Endometrial microvascular endothelial cells (primary cell): ENCODE data around the gene TIMP3. TPM values are rescaled to one million over a fixed set of nuclear protein-coding genes. Genes with fewer than 3 reads are reported as not detected.

Experiments
- in situ Hi-C: cut with HindIII; loops from 2 replicates; pipeline ENCODE4 v1.10.0; 2017; ENCODE audit warnings: low sequenced_read_pairs, low pct_unique_long_range_greater_than_20kb; ENCODE audit errors: inconsistent ontology term
- total RNA-seq: library from RNA; depleted of rRNA; stranded (reverse); fragments of >200 nt; gene quantifications from one replicate; pipeline ENCODE4 v1.2.3, GENCODE V29; 2015; ENCODE audit errors: inconsistent ontology term

The TIMP3 gene
- total RNA-seq, 1 donor from 2014 or later = 113 TPM

DNA sequence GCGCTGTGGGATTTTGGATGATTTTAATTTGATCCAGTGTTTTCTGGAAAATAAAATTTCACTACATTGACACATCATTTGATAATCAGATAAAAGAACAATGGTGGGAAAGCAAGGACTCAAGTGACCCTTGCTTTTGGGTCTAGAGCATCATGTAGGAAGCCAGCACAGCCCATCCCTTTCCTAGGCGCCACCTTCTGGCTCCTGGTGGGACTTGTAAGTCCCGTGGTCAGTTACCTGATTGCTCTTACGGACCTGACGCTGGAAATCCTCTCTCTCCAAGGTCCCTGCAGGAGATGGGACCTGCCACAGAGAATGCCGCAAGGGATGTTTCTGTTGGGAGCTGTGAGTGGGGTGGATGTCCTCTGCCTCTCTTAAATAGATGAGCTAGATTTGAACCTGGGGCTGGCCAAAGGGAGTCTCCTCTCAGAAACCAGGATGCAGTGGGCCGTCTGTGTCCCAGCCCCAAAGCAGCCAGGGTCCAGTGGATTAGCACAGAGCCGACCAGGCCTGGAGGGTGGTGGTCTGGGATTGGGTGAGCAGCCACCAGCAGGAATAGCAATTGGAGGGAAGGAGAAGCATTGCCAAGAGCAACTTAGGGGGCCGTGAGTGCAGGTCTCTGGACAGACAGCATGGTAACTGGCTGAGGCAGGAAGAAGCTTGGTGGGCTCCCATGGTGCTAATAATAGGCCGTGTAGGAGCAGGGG, 21.7 kb downstream of the TIMP3 start:
- in situ Hi-C loops = no loop called here

DNA sequence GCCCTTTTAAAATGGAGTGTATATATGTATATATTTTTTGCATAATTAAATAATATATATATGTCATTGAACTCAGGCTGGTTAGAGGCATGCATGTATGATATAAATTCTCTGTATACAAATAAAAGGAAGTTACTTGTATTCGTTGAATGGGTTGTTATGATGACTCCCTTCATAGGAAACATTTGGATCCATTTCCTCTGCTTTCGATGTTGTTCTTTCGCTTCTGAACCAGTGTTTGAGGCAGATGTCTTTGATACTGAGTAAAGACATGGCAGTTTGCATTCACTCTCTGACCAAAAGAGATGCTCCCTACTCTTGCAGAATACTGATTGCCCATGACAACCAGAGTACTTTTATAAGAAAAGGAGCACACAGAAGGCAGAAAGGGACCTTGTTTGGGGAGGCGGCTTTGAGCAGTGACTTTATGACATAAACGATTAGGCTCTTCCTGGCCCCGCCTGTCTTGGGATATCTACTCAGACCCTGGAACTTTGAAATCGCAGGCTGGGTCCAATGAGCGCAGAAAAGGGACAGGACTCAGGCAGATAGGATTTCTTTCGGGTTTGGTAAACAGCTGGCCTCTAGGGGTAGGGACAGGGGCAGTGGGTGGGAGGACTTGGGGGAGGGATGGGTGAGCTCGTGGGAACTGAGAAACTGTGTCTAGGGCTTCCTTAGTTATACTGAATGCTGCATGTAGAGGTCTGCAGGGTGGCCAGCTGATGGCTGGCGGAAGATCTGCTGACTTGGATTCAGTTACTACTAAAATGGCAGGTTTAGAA, 23.2 kb downstream of the TIMP3 start:
- in situ Hi-C loops = no loop called here

DNA sequence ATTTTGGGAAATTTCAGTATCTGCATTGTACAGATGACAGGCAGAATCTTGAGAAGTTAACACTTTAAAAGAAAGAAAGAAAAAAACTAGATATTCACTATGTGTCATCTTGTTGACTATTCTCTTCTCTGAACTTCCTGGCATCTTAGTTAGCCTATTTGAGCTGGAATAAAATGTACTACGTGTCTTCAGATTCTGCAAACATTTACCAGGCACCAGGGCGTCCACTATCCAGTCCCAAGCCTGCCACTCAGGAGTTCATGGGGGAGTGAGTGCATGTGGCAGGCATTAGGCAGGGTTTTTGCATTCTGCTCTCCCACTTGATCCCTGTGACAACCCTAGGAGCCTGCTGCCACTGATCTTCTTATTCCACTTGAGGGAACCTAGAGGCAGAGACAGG, 25.0 kb downstream of the TIMP3 start:
- in situ Hi-C loops = no loop called here

DNA sequence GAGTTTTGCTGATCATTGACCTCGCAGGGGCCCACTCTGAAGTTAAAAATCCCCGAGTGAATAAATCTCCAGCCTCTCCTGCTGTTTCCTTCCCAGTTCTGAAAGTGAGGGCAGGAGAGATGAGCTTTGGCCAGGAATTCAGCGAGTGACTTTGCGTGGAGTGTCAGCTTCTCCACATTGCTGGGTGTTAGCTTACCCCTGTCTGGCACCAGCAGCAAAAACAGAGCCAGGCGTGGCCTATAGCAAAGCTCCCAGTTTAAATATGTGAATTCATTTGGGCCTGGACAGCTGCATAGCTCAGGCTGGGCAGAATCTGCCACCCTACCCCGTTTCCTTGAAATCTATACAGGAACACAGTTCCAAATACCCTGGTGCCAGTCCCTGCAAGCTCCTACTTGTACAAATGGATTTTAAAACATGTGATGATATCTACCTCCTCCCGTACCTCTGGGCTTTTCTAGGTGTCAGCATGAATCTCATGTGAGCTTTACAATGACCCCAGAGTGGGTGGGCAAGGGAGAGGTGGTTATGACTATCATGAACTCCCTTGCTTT, 25.6 kb downstream of the TIMP3 start:
- in situ Hi-C loops = no loop called here

DNA sequence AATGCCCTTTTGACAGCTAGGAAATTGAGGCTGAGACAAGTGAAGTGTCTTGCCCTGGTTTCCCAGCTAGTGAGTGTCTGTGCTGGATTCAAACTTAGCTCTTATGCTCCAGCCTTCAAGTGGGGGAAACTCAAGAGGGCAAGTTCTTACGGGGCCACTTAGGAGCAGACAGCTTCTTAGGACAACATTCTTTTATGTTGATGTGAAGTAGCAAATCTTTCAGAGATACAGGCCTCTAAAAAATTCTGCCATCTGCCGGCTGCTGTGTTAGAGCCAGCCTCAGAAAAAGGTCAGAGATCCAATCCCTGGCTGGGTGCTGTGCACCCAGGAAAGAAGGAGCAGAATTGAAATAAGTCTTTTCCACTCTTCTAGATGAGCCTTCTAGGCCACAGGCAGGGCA, 26.6 kb downstream of the TIMP3 start:
- in situ Hi-C loops = no loop called here

DNA sequence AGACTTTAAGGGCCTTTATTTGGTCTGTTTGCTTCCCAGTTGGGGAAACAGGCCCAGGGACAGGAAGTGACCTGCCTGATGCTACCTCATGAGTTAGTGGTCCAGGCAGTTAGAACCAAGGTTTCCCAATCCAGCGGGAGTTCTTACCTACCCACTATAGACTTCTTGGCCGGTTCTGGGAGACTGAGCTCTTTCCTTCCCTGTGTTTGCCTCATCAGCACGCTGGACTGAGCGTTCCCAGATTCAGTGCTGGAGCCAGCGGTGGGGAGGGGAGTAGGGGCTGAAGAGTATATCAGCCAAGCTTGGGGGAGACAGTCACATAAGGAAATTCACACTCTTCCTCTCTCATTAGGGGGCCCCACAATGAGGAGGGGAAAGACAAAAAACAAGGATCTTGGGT, 27.1 kb downstream of the TIMP3 start:
- in situ Hi-C loops = no loop called here

DNA sequence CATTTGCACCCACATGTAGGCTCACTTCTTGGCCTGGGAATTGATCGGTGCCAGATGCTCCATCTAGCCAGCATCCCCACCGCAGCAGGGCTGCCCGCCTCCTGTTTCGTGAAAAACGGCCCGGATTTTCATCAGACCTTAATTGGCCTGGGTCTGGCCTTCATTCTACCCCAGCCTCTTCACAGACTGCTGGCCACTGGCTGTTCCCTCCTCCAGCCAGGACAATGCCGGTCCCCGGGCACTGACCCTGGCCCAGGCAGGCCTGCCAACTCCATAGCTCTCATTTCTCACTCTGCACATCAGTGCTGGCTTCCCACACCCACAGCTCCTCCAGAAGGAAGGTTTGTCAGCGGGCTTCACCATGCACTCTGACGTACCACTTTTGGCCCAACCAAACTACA, 27.9 kb downstream of the TIMP3 start:
- in situ Hi-C loops = no loop called here

DNA sequence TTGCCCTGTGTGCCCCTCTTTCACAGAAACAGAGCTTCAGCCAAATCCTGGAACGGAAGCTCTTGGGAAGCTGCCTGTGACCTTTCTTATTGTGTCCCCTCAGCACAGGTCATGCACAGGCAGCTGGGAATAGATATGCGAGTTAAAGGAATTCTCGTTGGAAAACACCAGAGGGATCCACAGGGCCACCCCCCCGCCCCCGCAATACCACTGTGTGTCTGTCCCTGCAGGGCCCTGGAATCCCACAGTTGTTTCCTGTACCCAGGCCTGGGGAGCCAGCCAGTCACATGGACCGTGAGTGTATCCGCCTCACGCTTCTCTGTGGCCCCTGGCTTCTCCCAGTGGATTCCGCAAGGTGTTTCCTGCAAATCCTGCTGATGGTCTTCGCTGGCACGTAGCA, 29.0 kb downstream of the TIMP3 start:
- in situ Hi-C loops = no loop called here

DNA sequence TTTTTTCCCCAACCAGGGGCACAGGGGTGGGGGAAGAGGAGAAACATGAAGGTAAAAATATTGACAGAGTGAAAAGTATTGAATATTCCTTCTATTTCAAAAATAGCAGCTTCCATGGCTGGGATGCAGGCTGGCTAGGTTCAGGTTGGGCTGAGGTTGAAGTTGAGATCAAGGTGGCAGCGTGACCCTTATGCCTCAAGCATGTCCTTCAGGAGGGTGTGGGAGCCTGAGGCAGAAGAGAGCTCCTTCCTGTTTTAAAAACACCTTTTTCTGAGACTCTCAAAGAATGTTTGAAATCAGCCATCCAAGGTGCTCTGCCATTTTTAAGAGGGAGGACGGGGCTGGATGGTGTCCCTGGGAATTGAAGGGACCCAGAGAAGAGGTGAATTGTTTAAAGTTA, 29.5 kb downstream of the TIMP3 start:
- in situ Hi-C loops = no loop called here

DNA sequence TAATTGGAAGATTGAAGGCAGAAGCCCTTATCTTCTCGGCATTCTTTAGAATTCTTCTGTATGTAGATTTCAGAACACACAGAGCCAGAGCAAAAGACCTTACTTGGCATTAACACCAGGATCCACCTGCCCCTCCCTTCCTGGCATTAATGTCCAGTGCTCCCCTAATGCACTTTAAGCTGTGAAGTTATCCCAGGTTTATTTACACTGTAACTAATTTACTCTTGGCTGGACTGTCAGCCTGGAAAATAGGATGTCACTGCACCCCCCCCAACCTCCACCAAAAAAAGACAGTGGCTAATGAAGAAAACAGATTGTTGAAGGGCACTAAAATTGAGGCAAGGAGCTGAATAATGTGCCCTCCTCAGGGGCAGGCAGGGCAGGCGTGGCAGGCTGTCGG, 30.1 kb downstream of the TIMP3 start:
- in situ Hi-C loops = no loop called here

DNA sequence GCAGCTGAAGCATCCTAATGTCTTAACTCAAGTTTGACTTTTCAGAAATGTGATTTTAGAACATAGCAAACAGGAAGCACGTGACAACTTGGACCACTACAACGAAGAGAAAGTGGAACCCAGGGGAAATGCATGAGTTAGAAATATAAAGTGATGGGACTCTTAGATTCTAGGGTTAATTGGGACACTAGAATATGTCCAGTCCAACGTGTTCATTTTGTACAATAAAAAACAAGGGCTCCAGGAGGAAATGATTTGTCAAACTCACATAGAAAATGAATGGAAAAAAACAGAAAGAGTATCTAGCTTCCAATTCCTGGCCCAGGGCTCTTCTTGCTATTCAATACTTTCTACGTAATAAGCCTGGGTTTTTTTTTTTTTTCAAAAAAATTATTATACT, 30.7 kb downstream of the TIMP3 start:
- in situ Hi-C loops = no loop called here

DNA sequence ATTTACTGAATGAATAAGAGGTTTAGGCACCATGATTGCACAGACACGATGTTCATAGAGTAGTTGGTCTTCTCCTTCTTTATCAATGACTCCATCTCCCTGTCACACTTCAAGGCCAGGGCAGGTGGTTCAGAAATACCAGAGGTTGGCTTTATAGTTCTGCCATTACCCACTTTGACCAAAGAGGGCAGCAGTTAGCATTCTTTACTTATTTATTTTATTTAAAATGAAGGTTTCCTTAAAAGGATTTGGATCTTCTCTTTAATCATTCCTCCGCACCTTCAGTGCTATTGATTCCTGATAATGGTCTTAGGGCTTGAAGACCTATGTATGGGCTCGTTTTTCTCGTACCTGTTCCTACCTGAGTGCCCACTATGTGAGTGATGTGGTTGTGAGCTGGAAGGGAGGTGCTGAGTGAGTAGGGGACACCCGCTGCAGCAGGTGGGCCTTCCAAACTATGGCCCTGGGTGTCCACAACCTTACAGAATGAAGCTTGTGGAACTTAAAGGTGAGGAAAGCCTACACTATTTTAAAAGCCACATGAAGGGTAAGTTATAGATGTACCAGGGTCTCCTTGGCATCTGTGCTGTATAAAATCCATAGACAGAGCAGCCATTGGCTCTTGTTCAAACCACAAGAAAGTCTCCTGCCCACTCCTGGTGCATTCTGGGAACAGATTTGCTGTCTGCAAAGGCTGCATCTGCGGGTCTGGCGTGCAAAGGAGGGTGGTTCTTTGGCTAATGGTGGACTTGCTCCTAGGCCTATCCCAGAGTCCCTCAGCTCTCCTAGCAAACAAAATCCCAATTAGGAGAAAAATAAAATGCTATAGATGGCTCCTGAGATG, 35.0 kb downstream of the TIMP3 start:
- in situ Hi-C loops = no loop called here

DNA sequence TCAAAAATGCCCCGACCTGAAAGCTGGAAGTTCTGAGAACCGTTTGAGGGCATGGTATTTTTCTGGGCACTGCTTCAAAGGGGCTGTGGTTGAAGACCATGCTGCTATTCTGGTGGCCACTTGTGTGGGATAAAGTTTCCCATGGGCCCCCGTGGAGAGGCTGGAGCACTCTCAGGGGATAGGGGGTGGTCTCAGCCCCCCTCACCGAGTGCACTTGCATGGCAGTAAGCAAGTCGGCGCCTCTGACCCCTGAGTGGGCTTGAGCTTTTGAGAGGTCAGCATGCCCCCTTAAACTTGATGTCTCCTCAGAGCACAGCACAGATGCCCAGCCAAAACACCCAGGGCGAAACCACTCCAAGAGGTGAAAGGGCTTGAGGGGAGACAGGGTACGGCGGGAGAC, 35.6 kb downstream of the TIMP3 start:
- in situ Hi-C loops = no loop called here

DNA sequence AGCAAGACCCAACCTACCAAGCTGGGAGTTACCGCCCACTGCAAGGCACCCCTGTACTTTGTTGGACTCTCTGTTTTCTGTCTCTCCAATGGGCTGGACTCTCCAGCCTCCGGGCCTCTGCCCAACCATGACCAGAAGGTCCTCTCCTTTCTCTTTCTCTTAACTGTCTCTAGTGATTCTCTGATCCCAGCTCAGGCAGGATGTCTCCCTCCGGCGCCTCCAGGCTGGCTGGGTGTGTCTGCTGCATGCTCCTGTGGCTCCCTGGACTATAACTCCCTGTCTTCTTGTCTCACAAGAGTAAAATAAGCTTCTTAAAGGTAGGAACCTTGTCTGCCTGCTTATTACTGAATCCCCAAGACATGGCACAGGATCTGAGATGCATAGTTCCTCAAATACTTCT, 36.3 kb downstream of the TIMP3 start:
- in situ Hi-C loops = no loop called here

DNA sequence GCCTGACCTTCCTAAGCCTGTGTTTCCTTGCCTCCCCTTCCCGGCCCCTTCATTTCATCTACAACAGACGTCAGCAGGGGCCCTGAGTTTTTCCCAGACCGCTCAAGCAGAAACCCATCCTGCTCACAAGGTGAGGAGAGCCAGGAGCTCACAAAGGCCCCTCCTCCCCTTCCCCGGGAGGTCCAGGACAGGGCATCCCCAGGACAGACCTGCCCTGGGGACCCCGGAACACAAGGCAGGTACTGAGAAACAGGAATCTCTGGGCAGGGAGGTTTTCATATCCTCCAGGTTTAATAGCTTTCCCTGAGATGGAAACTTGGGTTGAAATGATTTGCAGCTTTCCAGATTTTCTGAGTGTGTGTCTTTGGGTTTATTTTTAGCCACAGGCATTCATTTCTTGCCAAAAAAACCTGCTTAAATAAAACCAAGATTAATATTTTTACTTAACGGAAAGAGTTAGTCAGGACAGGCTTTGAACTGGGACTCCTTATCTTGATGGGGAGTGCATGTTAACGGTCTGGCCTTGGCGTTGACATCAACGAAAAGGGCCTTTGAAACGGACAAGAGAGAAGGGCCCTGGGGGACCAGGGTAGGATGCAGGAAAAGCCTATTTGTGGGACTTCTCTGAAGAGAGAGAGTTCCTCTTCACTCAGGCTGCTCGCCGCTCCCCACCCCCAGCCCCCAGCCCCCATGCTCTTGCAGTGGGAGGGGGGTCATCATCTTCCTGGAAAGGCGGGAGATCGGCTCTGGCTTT, 38.5 kb downstream of the TIMP3 start:
- in situ Hi-C loops = no loop called here

DNA sequence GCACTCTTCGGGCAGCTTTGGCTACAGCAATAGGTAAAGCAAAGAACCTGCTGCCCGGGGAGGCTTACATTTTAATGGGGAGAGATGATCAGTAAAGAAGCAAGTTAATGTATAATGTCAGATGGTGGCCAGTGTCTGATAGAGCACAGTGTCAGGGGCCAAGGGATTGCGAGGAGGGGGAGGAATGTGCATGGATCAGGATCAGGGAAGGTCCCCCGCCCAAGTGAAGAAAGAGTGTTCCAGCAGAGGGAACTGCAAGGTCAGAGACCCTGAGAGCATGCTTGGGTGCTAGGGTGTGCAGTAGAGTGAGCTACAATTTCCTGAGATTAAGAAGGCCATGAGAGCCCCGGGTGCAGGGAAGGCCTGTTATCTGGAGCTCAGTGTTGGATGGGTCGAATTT, 39.7 kb downstream of the TIMP3 start:
- in situ Hi-C loops = no loop called here

DNA sequence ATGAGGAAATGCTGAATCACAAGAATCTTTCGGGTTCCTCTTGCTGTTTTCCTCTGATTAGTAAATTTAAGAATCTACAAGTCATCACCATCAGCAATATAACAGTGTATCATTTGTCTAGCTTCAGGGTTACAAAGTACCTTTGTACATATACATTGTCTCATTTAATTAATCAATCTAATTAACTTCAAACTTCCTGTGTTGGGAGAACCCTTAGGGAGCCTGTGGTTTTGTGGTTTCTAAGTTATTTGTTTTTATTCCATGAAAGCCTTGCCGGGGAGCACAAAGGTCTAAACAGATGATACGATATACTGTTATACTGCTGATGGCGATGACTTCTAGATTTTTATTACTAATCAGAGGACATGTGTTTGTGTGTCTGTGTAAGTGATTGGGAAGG, 41.0 kb downstream of the TIMP3 start:
- in situ Hi-C loops = no loop called here

DNA sequence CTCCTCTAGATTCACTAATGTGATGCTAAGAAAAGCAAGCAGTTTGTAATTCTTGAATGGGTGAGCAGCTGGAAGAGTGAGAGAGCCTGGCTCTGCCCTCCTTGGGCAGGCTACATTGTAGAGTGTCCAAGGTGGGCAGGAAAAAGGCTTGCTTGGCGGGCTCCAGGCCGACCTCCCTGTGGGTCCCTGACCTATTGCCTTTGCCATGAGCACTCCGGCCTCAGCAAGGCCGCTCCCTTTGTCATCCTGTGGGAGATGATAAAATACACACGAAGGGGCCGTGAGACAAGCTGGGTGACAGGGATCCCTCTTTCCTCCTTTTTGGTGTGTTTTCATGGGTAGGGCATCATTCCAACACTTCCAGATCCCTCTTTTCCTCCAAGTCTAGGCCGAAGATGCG, 41.8 kb downstream of the TIMP3 start:
- in situ Hi-C loops = no loop called here

DNA sequence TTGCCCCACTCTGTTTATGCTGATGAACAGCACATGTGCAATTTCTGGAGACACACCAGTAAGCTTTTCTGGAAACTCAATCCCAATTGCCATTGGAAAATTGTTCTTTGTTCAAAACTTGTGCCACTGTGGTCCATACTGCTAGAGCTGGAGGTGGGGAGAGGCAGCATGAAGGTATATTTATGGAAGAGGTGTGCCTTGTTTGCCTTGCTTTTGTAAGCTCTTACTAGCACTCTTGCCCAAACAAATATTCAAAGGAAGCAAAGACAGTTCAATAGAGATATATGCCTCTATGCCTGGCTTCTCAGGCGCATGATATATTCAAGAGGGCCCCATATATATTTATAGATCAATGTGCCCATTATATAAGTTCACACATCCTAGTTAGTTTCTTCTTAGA, 42.7 kb downstream of the TIMP3 start:
- in situ Hi-C loops = no loop called here
